ENCODE measurements around the gene BBS2.

BBS2 gene

DNA sequence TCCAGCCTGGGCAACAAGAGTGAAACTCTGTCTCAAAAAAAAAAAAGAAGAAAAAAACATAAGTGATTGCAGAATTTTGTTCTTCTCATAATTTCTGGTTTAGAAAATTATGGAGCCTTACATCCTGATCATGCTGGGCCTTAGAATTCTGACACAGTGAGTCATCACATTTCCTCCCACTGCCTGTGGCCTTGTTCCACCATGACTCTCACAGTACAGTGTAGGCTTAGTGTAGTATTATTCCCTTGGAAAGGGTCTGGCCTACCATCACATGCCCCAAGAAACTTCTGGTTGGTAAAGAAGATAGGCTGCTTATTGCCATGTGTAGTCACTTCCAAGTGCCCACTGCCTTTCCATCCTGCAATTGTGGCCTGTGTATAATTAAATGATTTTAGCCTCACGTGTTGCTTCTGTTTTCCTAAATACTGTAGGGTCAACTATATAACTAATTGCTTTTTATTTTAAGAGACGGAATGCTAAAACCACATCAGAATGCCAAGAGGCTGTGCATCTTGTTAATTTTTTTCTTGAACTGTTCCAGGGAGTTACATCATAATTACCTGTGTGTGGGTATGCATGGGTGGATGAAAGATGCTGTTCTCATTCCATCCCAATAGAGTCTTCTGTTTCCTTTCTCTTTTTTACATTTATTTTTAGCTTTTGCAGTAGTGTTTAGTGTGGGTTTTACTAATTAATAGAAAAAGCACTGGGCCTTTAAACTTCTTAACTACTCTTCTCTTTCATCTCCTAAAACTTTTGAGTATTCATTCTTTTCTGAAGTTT, 42.5 kb downstream of the BBS2 start:
- peak; percentile 79 for DNase-seq (ENCODE audit: low read depth)

DNA sequence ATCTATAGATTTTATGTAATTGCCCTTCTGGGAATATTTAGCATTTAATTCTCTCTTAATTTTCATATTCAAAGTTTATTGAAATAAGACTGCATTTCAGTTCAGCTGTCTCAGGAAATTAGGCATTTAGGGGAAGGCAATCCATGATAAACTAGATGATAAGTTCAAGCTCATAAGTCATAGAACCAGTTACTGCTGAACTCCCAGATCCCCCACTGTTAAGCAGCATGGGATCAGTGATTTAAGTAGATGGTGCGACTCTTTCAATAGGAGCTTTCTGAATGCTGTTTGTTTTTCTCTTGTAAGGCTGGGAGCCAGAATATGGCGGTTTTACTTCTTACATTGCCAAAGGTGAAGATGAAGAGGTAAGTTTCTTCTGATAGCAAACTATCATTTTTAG, 44.6 kb downstream of the BBS2 start:
- DNase-seq (ENCODE audit: low read depth) = no peak

DNA sequence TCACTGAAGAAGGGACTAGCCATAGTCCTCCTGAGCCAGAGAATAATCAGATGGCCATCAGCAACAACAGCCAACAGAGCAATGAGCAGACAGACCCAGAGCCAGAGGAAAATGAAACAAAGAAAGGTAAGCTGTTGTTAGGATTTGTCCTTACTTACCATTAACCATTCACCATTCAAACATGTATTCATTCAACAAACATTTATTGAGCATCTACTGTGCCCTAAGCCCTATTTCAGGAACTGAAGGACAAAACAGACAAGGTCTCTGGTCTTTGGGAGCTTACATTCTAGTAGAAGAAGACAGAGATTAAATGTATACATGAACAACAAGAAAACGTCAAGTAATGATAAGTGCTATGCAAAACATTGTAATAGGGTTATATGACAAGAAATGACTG, 49.2 kb downstream of the BBS2 start:
- DNase-seq (ENCODE audit: low read depth) = no peak

DNA sequence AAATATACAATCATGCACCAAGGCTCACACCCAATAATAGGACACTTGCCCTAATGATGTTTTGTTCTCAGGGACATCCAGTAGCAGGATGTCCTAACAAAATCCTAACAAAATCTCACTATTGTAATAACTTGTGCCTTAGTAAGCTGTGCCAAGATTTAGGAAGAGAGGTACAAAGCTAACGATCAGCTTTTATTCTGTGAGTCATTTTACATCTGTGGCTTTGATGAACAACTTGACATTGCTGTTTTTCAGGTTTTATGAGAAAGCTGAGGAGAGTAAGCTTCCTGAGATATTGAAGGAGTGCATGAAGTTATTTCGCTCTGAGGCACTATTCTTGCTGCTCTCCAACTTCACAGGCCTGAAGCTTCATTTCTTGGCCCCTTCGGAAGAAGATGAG, 49.6 kb downstream of the BBS2 start:
- DNase-seq (ENCODE audit: low read depth) = no peak

DNA sequence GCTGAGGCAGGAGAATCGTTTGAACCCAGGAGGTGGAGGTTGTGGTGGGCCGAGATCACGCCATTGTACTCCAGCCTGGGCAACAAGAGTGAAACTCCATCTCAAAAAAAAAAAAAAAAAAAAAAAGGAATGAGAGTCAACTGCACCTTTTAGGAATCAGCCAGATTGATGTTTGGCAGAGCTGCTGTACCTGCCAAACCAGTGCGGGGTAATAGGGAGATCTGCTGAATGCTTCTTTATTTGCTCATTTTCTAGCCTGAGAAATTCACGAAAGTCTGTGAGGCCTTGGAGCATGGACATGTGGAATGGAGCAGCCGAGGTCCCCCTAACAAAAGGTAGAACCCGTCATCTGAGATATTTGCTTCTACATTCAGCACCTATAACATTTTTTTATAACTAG, 50.1 kb downstream of the BBS2 start:
- no peak for DNase-seq (ENCODE audit: low read depth)

DNA sequence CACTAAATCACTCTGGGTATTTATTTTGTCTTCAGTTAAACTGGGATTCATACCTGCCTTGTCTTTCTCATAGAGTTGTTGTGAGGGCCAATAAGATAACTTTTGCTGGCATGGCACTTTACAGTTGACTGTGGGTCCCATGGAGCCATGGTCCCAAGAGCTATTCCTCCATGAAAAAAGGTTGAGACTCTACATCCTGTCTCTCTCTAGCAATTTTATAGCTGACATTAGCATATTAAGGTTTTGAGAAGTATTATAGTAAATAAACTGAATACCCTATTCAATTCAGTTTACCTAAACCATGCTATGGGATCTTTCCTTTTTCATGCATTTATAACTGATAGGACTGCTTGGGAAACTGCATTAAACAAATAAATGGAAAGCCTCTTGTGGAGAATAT, 51.0 kb downstream of the BBS2 start:
- DNase-seq (ENCODE audit: low read depth) = no peak

DNA sequence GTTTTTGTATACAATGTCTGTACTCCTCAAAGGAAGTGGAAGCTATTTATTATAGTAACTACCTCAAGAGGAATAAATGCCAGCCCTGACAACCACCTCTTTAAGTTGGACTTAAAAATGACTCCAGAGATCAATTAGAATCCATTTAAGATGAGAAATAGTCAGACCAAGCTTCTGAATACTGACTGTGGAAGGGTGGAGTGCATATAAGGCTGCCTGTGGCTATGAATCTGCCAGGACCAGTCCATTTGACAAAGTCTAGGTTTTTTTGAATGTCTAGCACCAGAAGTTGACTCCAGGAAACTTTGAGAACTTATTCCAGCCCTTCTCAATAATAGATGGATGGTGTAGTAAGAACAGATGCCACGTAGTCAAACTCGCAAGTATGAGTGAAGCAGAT, 53.5 kb downstream of the BBS2 start:
- no peak for DNase-seq (ENCODE audit: low read depth)

DNA sequence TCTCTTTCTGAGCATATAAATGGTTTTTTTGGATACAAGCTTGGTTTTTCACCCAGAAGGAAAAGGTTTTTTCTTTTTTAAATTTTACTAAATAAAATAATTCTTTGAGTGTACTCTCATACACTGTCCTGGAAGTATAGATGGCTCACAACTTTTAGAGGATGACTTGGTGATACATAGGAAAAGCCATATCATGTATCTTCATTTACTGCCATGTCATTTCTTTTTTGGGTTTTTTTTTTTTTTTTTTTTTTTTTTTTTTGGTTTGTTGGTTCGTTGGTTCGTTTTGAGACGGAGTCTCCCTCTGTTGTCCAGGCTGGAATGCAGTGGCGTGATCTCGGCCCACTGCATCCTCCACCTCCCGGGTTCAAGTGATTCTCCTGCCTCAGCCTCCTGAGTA, 56.7 kb downstream of the BBS2 start:
- no peak for DNase-seq (ENCODE audit: low read depth)

DNA sequence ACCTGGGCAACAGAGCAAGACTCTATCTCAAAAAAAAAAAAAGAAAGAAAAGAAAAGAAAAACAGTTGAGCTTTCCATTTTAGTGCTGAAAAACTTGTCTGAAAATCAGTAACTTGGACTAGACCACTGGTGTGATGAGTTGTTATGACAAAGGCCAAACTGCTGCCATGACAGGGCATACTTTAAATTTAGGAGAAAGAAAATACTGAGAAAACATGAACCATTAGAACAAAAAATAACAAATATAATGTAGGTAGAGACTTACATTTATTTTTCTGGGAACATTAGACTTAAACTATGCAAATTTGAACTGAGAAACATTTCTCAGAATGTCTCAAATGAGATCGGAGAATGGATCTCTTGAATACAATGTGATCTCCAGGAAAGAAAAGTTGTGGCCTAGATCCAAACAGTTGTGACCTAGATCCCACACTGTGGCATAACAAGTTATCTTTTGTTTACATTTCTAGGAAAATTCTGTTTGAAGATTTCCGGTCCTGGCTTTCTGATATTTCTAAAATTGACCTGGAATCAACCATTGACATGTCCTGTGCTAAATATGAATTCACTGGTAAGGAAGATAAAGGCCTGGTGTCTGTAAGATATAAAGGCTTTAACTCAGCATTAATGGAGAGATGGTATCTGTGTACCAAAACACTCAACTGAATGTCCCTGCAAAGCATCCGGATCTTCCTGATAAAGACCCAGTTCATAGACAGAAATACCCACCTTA, 57.6 kb downstream of the BBS2 start:
- no peak for DNase-seq (ENCODE audit: low read depth)

DNA sequence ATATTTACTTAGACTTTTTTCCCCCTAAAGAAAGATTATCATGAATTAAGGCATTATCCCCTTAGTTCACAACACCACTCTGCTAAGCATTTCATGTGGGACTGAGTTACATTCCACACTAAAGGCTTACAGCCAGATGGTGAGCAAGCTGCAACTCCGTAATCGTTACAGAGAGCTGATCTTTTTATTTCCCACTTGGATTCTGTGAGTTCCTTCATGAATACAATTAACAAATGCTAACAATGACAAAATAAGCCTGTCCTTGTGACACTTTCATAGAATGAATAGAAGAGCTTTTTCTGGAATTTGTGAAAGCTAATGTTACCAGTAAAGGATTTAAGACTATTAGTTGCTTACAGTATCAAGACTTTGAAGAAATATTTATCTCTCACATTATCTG, 59.7 kb downstream of the BBS2 start:
- DNase-seq (ENCODE audit: low read depth) = no peak

DNA sequence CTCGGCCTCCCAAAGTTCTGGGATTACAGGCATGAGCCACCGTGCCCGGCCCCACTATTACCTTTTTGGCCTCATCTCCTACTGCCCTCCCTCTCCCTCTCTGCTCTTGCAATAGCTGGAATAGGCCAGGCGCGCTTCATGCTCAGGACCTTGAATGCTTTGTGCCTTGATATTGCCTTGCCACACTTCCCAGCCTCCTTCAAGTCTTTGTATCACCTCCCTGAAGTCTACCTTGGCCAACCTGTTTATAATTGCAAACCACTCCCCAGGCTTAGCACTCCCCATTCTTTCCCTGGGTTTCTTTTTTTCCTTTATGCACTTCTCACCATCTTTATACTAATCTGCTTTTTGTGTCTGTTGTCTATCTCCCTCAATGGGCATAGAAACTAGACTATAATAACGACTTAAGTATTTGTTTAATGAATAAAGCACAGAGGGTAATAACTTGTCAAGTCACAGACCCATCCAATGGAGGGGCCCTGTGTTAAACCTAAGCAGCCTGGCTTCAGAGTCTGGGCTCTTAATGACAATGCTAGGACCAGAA, 61.8 kb downstream of the BBS2 start:
- no peak for DNase-seq (ENCODE audit: low read depth)

DNA sequence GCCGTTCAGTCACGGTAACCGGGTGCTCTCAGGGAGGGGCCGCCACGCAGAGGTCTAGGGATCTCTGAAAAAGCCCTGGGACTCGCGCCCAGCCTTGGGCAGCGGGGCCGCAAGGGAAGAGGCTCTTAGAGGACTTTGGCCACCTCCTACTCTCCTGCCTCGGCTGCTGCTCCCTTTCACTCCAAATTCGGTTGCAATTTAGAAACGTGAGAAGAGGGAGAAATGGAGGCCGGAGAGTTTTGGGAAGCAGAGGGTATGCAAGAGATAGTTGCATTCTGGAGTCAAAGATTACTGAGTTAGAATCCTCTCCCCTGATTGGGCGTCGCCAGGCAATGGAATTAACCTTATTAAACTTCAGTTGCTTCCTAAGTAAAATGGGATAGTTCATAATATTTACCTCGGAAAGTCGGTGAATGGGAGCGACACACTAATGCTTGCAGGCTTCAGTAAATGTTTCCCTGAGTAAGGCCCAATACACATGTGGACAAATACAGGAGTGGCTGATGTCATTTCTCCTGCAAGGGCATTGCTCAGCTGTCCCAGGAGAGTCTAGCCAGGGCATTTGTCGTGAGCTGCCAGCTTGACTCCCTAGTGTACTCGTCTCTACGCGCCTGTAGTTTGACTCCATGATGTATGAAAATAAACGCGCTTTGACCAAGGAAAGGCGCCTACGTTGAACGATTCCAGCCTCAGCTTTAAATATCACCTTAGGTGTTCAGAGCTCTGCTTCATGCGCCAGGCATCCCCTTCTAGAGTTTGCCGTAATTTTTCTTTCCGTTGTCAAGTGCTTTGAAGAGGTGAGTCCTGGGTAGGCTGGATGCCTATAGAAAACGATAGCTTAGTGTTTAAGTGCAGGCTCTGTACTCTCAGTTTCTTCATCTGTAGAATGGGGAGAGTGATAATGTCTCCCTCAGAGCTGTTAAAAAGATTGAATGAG, 67.8 kb downstream of the BBS2 start:
- DNase-seq (ENCODE audit: low read depth) = no peak

DNA sequence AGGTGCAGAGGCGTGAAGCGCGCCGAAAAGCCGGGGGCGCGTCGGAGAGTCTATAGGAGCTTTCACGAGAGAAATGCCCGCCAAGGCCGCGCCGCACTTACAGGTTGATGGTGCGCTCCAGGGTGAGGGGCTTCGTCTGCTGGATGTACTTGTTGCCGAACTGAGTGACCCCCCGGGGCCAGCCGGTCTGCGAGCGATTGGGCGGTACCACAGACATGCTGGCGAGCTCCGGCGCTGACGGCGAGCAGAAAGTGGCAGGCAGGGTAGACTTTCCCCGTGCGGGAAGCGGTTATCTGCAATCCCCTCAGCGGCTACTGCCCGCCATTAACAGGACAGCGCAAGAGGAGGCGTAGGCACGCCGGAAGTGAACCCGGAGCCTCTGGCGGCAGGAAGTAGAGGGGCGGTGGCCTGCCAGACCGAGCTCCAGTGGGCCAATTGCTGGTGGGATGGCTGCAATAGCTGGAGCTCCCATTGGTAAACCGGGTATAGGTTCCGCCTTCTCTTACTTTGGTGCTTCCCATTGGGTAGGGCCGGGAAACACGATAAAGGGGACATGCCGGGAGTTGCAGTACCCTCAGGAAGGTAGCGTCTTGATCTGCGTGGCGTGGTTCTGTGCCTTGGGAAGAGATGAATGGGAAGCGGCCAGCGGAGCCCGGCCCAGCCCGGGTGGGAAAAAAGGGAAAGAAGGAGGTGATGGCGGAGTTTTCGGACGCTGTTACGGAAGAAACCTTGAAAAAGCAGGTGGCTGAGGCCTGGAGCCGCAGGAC, 68.7 kb downstream of the BBS2 start, which contains the start of the genes NUDT21 and OGFOD1:
Gene NUDT21 (minus strand): TSS at position 347 of the 767 bp plus-strand sequence. CDS start 130 bp downstream, at position 217.
Gene OGFOD1 (plus strand): TSS at position 569 of the 767 bp plus-strand sequence. CDS start 59 bp downstream, at position 628.
- DNase-seq (ENCODE audit: low read depth) = peak; percentile 95

DNA sequence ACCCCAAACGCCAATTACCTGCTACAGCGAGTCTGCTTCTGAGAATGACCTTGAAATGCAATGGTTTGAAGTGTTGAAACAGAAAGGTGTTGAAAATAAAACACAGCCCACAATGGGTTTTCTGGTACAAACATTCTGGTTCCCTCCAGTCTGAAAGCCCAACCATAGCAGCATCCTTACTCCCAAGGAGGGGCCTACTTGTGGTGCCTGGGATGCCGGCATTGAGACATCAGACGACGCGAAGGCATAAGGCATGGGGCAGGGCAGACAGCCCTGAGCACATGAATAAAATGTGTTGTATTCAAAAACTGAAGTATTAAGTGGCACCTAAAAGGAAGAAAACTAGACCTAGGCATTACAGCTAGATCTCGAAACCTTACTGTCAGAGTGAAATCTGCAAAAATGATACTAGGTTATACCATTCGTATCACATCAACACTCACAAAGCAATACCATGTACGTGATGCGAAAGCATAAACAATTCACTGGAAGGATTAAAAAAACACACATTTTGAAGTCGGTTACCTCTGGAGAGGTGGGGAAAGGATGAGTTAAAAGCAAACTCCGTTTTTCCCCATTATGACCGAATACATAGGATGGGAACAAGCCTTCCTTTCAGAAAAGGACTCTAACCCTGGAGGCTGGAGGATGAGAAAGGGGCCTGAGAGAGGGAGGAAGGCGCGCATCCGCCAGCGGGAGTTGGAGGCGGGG, 69.4 kb downstream of the BBS2 start:
- DNase-seq (ENCODE audit: low read depth) = no peak

DNA sequence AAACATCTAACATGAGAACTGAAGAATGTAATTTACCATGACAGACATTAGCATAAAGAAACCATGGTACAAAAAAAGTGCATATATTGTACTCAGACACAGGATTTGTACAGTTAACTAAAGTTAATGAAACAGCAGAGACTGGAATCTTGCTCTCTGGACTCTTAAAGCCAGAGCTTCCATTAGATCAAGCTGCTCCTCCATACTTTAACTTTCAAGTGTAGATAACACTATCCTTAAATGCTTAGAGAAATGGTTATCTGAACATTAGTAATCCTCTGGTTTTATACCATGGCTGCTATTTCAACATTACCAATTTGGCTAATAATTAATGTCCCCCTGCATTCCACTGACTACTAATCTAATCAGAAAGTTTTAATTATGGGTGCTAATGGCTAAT, 71.8 kb downstream of the BBS2 start:
- DNase-seq (ENCODE audit: low read depth) = no peak

DNA sequence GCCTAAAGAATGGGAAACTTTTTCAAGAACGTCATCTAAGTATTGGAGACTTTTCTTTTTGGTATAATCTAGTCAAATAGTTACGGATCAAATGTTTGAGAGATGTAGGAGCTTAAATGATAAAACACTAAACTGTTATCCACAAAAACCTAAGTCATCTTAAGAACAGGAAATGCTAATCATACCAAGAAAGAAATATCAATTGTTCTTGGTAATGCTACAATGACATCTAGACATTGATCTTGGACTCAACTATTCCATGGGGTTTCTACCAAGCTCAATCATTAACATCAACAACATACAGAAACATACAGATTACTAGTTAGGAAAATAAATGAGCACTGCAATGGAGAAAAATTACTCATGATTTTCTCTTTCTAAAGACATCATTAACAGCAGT, 72.5 kb downstream of the BBS2 start:
- no peak for DNase-seq (ENCODE audit: low read depth)

DNA sequence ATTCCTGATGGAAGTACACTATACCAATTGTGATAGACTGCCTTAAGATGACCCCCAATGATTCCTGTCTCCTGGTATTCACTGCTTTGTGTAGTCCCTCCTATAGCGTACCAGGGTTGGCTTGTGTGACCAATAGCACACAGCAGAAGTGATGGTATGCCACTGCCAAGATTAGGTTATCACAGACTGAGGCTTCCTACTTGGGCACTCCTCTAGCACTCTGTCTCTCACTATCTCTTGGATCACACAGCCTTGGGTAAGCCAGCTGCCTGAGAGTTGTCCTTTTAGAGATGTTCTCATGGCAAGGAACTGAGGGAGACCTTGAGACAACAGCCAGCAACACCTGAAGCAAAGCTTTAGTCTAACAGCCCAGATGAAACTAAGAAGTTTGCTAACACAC, 81.8 kb downstream of the BBS2 start:
- no peak for DNase-seq (ENCODE audit: low read depth)

DNA sequence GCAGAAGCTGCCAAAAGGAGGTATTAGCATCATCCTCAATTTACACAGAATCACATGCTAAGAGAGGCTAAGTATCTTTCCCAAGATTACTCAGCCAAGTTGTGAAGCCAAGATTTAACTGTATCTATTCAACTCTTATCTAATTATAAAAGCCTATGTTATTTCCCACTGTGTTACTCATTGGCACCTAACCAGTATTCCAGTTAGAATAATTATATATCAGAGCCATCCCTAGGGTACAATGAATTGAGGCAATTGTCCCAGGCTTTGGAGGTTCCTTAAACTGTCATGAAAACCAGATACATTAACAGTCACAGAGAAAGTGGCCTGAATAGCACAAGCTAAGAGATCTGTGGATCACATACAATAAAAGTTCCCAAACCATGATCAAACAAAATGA, 83.6 kb downstream of the BBS2 start:
- DNase-seq (ENCODE audit: low read depth) = no peak

Measured in non-pigmented ciliary epithelial cell (primary cell).